HEK293T (cell line): ENCODE measurements around the gene TFF1.

ENCODE experiments used
- CTCF ChIA-PET: fragments of 350-600 bp; formaldehyde crosslinking; extraction: SDS; loops from one replicate; lab custom pipeline; 2021; ENCODE audit warnings: antibody characterized with exemption, inconsistent platforms; lab: Yijun Ruan, JAX
- POLR2A ChIA-PET: fragments of 350-600 bp; formaldehyde crosslinking; extraction: SDS; loops from one replicate; lab custom pipeline; 2020; ENCODE audit warnings: antibody characterized with exemption, inconsistent platforms; lab: Yijun Ruan, JAX
- DNase-seq: peaks from one replicate; pipeline ENCODE4 v3.0.0; 2012; ENCODE audit warnings: mixed read lengths; ENCODE audit errors: extremely low spot score
- ARNT ChIP-seq: fragments of 450-650 bp; IDR thresholded peaks from 2 replicates; pipeline ENCODE4 v1.6.1; 2017; ENCODE audit warnings: mild to moderate bottlenecking
- BHLHE40 ChIP-seq: fragments of 450-650 bp; IDR thresholded peaks from 2 replicates; pipeline ENCODE4 v1.6.1; 2016; ENCODE audit warnings: mild to moderate bottlenecking, moderate library complexity, borderline replicate concordance
- CTBP1 ChIP-seq: fragments of 450-650 bp; IDR thresholded peaks from 2 replicates; pipeline ENCODE4 v1.6.1; 2016; ENCODE audit warnings: borderline replicate concordance
- ELF4 ChIP-seq: fragments of 450-650 bp; IDR thresholded peaks from 2 replicates; pipeline ENCODE4 v1.6.1; 2017; ENCODE audit warnings: antibody characterized with exemption
- FOXA1 ChIP-seq: fragments of 450-650 bp; IDR thresholded peaks from 2 replicates; pipeline ENCODE4 v1.6.1; 2016; ENCODE audit warnings: mild to moderate bottlenecking
- FOXK2 ChIP-seq: fragments of 450-650 bp; IDR thresholded peaks from 2 replicates; pipeline ENCODE4 v1.6.1; 2016; ENCODE audit warnings: mild to moderate bottlenecking
- FOXM1 ChIP-seq: fragments of 450-650 bp; IDR thresholded peaks from 2 replicates; pipeline ENCODE4 v1.6.1; 2017; ENCODE audit warnings: mild to moderate bottlenecking, borderline replicate concordance
- HDGF ChIP-seq: fragments of 450-650 bp; IDR thresholded peaks from 2 replicates; pipeline ENCODE4 v1.6.1; 2017; ENCODE audit warnings: antibody characterized with exemption, borderline replicate concordance
- L3MBTL2 ChIP-seq: fragments of 450-650 bp; conservative IDR thresholded peaks from 2 replicates; pipeline ENCODE4 v1.6.1; 2016; ENCODE audit warnings: mild to moderate bottlenecking
- LEF1 ChIP-seq: fragments of 450-650 bp; IDR thresholded peaks from 2 replicates; pipeline ENCODE4 v1.6.1; 2017; ENCODE audit warnings: mild to moderate bottlenecking, borderline replicate concordance
- NFRKB ChIP-seq: fragments of 450-650 bp; IDR thresholded peaks from 2 replicates; pipeline ENCODE4 v1.6.1; 2016; ENCODE audit warnings: mild to moderate bottlenecking, moderate library complexity
- SP1 ChIP-seq: fragments of 450-650 bp; IDR thresholded peaks from 2 replicates; pipeline ENCODE4 v1.6.1; 2017
- SUZ12 ChIP-seq: fragments of 450-650 bp; IDR thresholded peaks from 2 replicates; pipeline ENCODE4 v1.6.1; 2016; ENCODE audit warnings: mild to moderate bottlenecking
- TARDBP ChIP-seq: fragments of 450-650 bp; IDR thresholded peaks from 2 replicates; pipeline ENCODE4 v1.6.1; 2016
- ZNF384 ChIP-seq: fragments of 450-650 bp; IDR thresholded peaks from 2 replicates; pipeline ENCODE4 v1.6.1; 2016
- TF ChIP-seq, protein P1 (sequence below): fragments of 450-650 bp; IDR thresholded peaks from 2 replicates; pipeline ENCODE4 v1.6.1; 2016

TFF1 gene

DNA sequence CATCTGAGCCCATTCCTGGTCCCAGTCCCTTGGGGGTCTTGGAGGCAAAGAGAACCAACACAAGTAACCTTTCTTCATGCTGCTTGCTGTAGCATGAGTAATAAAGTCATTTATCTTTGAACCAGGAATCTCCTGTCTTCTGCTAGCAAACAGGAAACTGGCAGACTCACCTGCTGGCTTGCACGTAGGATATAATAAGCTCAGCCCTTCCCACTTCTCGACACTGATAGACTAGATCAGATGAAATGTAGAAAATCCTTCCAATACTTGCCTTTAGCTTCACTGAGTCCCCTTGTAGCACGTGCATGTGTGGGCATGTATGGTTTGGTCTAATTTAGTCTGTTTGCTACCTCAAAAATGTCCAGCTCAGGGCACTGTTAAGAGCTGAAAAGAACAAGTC lies 9.0 kb downstream of the TFF1 start:
- ChIA-PET POLR2A (no interaction called here), CTCF (no interaction called here)
- DNase-seq = no peak
- TF ChIP-seq ZNF384 (no peak), CTBP1 (no peak), TARDBP (no peak), FOXA1 (no peak), FOXM1 (no peak), L3MBTL2 (no peak), LEF1 (no peak), HDGF (no peak)
- TF ChIP-seq, protein P1, sequence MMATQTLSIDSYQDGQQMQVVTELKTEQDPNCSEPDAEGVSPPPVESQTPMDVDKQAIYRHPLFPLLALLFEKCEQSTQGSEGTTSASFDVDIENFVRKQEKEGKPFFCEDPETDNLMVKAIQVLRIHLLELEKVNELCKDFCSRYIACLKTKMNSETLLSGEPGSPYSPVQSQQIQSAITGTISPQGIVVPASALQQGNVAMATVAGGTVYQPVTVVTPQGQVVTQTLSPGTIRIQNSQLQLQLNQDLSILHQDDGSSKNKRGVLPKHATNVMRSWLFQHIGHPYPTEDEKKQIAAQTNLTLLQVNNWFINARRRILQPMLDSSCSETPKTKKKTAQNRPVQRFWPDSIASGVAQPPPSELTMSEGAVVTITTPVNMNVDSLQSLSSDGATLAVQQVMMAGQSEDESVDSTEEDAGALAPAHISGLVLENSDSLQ = no peak

DNA sequence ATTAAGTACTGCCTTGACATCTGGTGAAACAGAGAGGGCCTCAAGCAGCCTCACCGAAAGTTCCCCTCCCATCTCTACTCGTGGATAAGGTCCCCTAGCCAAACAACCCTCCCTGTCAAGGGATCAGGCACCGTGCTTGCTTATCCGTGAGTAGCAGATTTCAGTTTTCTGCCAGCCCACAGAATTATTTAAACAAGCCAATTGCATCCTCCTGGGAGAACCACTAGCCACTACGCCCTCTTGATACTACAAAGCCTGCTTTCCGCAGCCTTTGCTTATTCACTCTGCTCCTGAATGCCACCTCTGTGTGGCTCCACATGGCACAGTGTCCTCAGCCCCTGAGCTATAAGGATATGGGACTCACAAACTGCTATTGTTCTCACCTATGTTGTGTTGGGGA lies 9.7 kb downstream of the TFF1 start:
- no peak for DNase-seq
- ChIA-PET POLR2A (no interaction called here), CTCF (no interaction called here)
- TF ChIP-seq, protein P1 = no peak
- TF ChIP-seq L3MBTL2 (no peak), FOXK2 (no peak), SUZ12 (no peak), SP1 (no peak), ELF4 (no peak), NFRKB (no peak), BHLHE40 (no peak), ZNF384 (no peak), ARNT (no peak), HDGF (no peak)

DNA sequence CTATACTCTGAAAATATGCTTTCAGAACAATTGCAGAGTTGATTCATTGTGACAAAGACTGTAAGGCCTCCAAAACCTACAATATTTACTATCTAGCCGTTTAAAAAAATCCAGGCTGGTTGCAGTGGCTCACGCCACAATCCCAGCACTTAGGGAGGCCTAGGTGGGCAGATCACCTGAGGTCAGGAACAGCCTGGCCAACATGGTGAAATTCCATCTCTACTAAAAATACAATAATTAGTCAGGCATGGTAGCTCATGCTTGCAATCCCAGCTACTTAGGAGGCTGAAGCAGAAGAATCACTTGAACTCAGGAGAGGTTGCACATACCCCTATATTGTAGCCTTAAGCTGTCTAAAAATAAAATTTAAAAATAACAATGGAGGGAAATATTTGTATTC lies 10.3 kb downstream of the TFF1 start:
- CTCF ChIA-PET = no interaction called here
- DNase-seq = no peak
- POLR2A ChIA-PET = no interaction called here
- no peak for TF ChIP-seq ZNF384
- TF ChIP-seq HDGF = no peak
- TF ChIP-seq FOXK2 = no peak
- TF ChIP-seq NFRKB = no peak

DNA sequence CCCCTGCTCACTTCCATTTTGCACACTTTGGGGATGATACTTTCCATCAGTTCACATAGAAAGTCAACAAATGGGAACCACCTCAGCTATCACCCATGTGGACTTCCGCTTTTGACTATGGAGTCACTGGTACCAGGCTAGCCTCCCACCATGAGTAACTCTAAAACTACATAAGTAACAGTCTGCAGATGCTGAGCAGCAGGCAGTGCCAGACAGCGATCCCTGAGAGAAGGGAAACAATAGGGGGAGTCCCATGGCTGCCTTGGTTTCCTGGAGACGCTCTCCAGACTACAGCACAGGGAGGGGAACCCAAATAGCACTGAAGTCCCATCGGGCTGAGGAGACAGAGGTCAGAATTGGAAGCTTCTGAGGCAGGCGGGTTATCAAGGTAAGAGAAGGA lies 12.7 kb downstream of the TFF1 start:
- TF ChIP-seq LEF1 = no peak
- TF ChIP-seq FOXM1 = no peak
- TF ChIP-seq ZNF384 = no peak
- no peak for TF ChIP-seq BHLHE40
- TF ChIP-seq, protein P1 = no peak
- TF ChIP-seq CTBP1 = no peak
- no peak for TF ChIP-seq FOXK2
- TF ChIP-seq HDGF = no peak
- no peak for TF ChIP-seq ELF4
- no peak for TF ChIP-seq TARDBP
- TF ChIP-seq L3MBTL2 = no peak
- TF ChIP-seq ARNT = no peak
- no peak for TF ChIP-seq FOXA1
- no peak for TF ChIP-seq SUZ12
- ChIA-PET CTCF (no interaction called here), POLR2A (no interaction called here)
- DNase-seq = no peak

DNA sequence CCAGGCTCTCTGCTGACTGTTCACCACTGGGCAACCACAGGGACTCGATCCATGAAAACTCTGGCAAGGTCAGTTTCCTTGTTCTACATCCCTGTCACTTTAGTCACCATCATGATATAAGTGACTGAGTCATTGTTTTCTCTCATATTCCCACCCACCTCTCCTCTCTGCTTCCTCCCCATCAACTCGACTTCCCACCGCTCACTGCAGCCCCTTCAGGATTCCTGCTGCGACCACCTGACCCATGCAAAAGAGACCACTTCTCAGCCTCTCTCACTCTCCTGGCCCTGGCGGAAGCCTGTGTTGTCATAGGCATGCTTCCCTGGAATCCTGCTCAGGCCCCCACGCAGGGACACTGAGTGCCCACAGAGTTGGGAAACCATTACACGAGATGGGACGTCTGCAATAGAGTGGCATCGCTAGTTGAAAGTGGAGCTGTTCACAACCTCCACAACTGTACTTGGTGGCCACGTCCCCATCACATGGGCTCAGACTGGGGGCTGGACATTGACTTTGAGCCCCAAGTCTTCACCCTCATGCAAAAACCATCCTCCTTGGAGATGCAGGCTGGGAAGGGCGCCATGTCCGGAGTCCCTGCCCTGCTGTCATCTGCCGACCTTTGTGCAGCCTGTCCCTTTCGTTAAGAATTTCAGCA lies 13.8 kb downstream of the TFF1 start:
- TF ChIP-seq FOXA1 (no peak), CTBP1 (no peak), TARDBP (no peak), ELF4 (no peak), ZNF384 (no peak), LEF1 (no peak), FOXK2 (no peak), FOXM1 (no peak), SP1 (no peak), L3MBTL2 (no peak), SUZ12 (no peak), NFRKB (no peak), ARNT (no peak), HDGF (no peak), BHLHE40 (no peak)
- TF ChIP-seq, protein P1 = no peak
- CTCF ChIA-PET = no interaction called here

More for the DNA sequence above, 13.8 kb downstream of the TFF1 start:
- POLR2A ChIA-PET = no interaction called here
- no peak for DNase-seq
